GM19397 (cell line): ENCODE results near the gene RPTOR.

Experiments used
- ATAC-seq: cut with Tn5 transposase; IDR thresholded peaks from one replicate; pipeline ENCODE4 v1.9.1; 2021; ENCODE audit warnings: mild to moderate bottlenecking, moderate library complexity; ENCODE audit not compliant: unreplicated experiment

RPTOR gene

GRCh38 chr17:80962356-80963329, 418.0 kb downstream of the RPTOR start:
- ATAC-seq = no peak

- ATAC-seq = no peak
Observed at GRCh38 chr17:80963812-80964543, 419.3 kb downstream of the RPTOR start.

- no peak for ATAC-seq
Observed at GRCh38 chr17:80964544-80964856, 419.9 kb downstream of the RPTOR start.

GRCh38 chr17:80964859-80965580, 420.4 kb downstream of the RPTOR start:
- ATAC-seq = no peak

GRCh38 chr17:80965606-80966005, 421.0 kb downstream of the RPTOR start:
- ATAC-seq = no peak

GRCh38 chr17:80967404-80967872, 422.8 kb downstream of the RPTOR start:
- no peak for ATAC-seq

- no peak for ATAC-seq
Observed at GRCh38 chr17:80968602-80969029, 424.0 kb downstream of the RPTOR start.

GRCh38 chr17:80969030-80969673, 424.5 kb downstream of the RPTOR start:
- ATAC-seq = no peak

GRCh38 chr17:80969674-80970043, 425.0 kb downstream of the RPTOR start:
- no peak for ATAC-seq

GRCh38 chr17:80970044-80970761, 425.6 kb downstream of the RPTOR start:
- ATAC-seq = no peak

- no peak for ATAC-seq
Observed at GRCh38 chr17:80970762-80971703, 426.4 kb downstream of the RPTOR start.

GRCh38 chr17:80971704-80972304, 427.2 kb downstream of the RPTOR start:
- ATAC-seq = no peak

- no peak for ATAC-seq
Observed at GRCh38 chr17:80976701-80977100, 432.1 kb downstream of the RPTOR start.

- ATAC-seq = no peak
Observed at GRCh38 chr17:80977172-80977571, 432.5 kb downstream of the RPTOR start.

GRCh38 chr17:80978499-80979497, 434.2 kb downstream of the RPTOR start:
- no peak for ATAC-seq

- ATAC-seq = no peak
Observed at GRCh38 chr17:80979547-80980378, 435.1 kb downstream of the RPTOR start.
